Panc1 (cell line): ENCODE measurements around the gene MC3R.

ENCODE experiments used
- POLR2AphosphoS5 ChIP-seq: IDR thresholded peaks from 2 replicates; pipeline ENCODE4 v1.6.1; 2012; ENCODE audit warnings: mild to moderate bottlenecking, low read depth, low read length, moderate library complexity
- SIN3A ChIP-seq: IDR thresholded peaks from 2 replicates; pipeline ENCODE4 v1.6.1; 2012; ENCODE audit warnings: low read depth, mild to moderate bottlenecking, low read length, moderate library complexity, borderline replicate concordance; ENCODE audit not compliant: insufficient read depth
- TCF7L2 ChIP-seq: IDR thresholded peaks from 2 replicates; pipeline ENCODE4 v1.6.1; 2011; ENCODE audit warnings: mild to moderate bottlenecking, low read depth, low read length, inconsistent platforms
- TF ChIP-seq, protein P1 (sequence below): fragments of 450-650 bp; IDR thresholded peaks from 2 replicates; pipeline ENCODE4 v1.5.1; 2017; ENCODE audit warnings: mild to moderate bottlenecking
- TF ChIP-seq, protein P2 (sequence below), 2 experiments: IDR thresholded peaks; 2 replicates each; pipeline ENCODE4 v1.6.1; 2011 to 2012; ENCODE audit warnings: low read depth in 2 of 2, control low read depth in 1 of 2, low read length in 1 of 2, mild to moderate bottlenecking in 1 of 2, moderate library complexity in 1 of 2; ENCODE audit not compliant: insufficient read depth in 1 of 2

DNA sequence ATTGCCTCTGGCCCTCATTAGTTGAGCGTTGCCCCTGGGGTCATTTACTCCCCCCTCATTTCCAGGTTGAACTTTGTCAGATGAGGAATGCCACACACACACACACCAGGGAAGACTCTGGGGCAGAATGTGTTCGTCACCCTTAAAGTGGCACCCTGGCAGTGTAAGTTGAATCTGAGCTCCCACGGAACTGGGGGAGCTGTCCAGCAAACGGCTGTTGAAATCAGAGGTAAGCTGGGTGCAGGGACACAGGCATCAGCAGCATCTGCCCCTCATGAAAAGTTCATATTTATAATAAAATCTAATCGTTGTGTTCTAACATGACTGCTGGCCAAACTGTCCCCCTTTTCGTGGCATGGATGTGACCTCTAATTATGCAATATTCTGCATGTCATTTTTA lies 4.3 kb upstream of the MC3R start:
- TF ChIP-seq, protein P1, sequence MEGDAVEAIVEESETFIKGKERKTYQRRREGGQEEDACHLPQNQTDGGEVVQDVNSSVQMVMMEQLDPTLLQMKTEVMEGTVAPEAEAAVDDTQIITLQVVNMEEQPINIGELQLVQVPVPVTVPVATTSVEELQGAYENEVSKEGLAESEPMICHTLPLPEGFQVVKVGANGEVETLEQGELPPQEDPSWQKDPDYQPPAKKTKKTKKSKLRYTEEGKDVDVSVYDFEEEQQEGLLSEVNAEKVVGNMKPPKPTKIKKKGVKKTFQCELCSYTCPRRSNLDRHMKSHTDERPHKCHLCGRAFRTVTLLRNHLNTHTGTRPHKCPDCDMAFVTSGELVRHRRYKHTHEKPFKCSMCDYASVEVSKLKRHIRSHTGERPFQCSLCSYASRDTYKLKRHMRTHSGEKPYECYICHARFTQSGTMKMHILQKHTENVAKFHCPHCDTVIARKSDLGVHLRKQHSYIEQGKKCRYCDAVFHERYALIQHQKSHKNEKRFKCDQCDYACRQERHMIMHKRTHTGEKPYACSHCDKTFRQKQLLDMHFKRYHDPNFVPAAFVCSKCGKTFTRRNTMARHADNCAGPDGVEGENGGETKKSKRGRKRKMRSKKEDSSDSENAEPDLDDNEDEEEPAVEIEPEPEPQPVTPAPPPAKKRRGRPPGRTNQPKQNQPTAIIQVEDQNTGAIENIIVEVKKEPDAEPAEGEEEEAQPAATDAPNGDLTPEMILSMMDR = no peak
- TF ChIP-seq POLR2AphosphoS5 (no peak), SIN3A (no peak), TCF7L2 (no peak)
- TF ChIP-seq, protein P2, sequence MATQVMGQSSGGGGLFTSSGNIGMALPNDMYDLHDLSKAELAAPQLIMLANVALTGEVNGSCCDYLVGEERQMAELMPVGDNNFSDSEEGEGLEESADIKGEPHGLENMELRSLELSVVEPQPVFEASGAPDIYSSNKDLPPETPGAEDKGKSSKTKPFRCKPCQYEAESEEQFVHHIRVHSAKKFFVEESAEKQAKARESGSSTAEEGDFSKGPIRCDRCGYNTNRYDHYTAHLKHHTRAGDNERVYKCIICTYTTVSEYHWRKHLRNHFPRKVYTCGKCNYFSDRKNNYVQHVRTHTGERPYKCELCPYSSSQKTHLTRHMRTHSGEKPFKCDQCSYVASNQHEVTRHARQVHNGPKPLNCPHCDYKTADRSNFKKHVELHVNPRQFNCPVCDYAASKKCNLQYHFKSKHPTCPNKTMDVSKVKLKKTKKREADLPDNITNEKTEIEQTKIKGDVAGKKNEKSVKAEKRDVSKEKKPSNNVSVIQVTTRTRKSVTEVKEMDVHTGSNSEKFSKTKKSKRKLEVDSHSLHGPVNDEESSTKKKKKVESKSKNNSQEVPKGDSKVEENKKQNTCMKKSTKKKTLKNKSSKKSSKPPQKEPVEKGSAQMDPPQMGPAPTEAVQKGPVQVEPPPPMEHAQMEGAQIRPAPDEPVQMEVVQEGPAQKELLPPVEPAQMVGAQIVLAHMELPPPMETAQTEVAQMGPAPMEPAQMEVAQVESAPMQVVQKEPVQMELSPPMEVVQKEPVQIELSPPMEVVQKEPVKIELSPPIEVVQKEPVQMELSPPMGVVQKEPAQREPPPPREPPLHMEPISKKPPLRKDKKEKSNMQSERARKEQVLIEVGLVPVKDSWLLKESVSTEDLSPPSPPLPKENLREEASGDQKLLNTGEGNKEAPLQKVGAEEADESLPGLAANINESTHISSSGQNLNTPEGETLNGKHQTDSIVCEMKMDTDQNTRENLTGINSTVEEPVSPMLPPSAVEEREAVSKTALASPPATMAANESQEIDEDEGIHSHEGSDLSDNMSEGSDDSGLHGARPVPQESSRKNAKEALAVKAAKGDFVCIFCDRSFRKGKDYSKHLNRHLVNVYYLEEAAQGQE (IDR thresholded peaks at IDR 0.05; ENCODE audit: insufficient read depth in 1 of 2, low read depth in 2 of 2, low read length in 1 of 2) = peak; percentile 69 to 76; a peak in 3 of 4 replicates
